Body of pancreas (tissue), 4 donors: Measurements from ENCODE around the gene CDHR4.

ENCODE experiments used
- CTCF ChIP-seq, 7 experiments: fragments of 450-650 bp in 4 of 7; fragments of 200-600 bp in 3 of 7; sonication (generic) in 3 of 7; IDR thresholded peaks; one replicate each; pipeline ENCODE4 v1.5.1; 2016 to 2019; ENCODE audit warnings: antibody characterized with exemption in 7 of 7
- POLR2A ChIP-seq, 3 donors: fragments of 450-650 bp; IDR thresholded peaks; one replicate each; pipeline ENCODE4 v1.6.1; 2016; ENCODE audit warnings: antibody characterized with exemption in 3 of 3, mild to moderate bottlenecking in 2 of 3

- TF ChIP-seq POLR2A (IDR thresholded peaks at IDR 0.05), result no peak
- no peak for TF ChIP-seq CTCF (IDR thresholded peaks at IDR 0.05)
Observed at GRCh38 chr3:49793486-49794085, 6.1 kb downstream of the CDHR4 start.
